ENCODE measurements around the gene MCM8.

DNA sequence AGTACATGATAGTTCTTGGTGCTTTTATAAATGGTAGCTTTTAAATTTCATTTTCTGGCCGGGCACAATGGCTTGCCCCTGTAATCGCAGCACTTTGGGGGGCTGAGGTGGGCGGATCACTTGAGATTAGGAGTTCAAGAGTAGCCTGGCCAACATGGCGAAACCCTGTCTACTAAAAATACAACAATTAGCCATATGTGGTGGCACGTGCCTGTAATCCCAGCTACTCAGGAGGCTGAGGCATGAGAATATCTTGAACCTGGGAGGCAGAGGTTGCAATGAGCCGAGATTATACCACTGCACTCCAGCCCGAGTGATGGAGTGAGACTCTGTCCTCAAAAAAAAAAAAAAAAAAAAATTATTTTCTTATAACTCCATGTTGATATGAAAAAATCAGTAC is 67.4 kb downstream of the MCM8 start:
- no peak for TF ChIP-seq GABPA (IDR thresholded peaks at IDR 0.05 in 1 of 2, conservative IDR thresholded peaks at IDR 0.05 in 1 of 2)
- TF ChIP-seq, protein P1, sequence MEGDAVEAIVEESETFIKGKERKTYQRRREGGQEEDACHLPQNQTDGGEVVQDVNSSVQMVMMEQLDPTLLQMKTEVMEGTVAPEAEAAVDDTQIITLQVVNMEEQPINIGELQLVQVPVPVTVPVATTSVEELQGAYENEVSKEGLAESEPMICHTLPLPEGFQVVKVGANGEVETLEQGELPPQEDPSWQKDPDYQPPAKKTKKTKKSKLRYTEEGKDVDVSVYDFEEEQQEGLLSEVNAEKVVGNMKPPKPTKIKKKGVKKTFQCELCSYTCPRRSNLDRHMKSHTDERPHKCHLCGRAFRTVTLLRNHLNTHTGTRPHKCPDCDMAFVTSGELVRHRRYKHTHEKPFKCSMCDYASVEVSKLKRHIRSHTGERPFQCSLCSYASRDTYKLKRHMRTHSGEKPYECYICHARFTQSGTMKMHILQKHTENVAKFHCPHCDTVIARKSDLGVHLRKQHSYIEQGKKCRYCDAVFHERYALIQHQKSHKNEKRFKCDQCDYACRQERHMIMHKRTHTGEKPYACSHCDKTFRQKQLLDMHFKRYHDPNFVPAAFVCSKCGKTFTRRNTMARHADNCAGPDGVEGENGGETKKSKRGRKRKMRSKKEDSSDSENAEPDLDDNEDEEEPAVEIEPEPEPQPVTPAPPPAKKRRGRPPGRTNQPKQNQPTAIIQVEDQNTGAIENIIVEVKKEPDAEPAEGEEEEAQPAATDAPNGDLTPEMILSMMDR (IDR thresholded peaks at IDR 0.05; ENCODE audit: low read depth, low read length, missing input control): no peak
- TF ChIP-seq, protein P2, sequence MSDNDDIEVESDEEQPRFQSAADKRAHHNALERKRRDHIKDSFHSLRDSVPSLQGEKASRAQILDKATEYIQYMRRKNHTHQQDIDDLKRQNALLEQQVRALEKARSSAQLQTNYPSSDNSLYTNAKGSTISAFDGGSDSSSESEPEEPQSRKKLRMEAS (IDR thresholded peaks at IDR 0.05): no peak
- no peak for TF ChIP-seq JUND (IDR thresholded peaks at IDR 0.05)
- no peak for TF ChIP-seq TAF1 (conservative IDR thresholded peaks at IDR 0.05)
- TF ChIP-seq, protein P3, sequence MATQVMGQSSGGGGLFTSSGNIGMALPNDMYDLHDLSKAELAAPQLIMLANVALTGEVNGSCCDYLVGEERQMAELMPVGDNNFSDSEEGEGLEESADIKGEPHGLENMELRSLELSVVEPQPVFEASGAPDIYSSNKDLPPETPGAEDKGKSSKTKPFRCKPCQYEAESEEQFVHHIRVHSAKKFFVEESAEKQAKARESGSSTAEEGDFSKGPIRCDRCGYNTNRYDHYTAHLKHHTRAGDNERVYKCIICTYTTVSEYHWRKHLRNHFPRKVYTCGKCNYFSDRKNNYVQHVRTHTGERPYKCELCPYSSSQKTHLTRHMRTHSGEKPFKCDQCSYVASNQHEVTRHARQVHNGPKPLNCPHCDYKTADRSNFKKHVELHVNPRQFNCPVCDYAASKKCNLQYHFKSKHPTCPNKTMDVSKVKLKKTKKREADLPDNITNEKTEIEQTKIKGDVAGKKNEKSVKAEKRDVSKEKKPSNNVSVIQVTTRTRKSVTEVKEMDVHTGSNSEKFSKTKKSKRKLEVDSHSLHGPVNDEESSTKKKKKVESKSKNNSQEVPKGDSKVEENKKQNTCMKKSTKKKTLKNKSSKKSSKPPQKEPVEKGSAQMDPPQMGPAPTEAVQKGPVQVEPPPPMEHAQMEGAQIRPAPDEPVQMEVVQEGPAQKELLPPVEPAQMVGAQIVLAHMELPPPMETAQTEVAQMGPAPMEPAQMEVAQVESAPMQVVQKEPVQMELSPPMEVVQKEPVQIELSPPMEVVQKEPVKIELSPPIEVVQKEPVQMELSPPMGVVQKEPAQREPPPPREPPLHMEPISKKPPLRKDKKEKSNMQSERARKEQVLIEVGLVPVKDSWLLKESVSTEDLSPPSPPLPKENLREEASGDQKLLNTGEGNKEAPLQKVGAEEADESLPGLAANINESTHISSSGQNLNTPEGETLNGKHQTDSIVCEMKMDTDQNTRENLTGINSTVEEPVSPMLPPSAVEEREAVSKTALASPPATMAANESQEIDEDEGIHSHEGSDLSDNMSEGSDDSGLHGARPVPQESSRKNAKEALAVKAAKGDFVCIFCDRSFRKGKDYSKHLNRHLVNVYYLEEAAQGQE (IDR thresholded peaks at IDR 0.05): no peak
- TF ChIP-seq YY1 (IDR thresholded peaks at IDR 0.05): no peak
- TF ChIP-seq, protein P4, sequence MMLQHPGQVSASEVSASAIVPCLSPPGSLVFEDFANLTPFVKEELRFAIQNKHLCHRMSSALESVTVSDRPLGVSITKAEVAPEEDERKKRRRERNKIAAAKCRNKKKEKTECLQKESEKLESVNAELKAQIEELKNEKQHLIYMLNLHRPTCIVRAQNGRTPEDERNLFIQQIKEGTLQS (IDR thresholded peaks at IDR 0.05): no peak
- no peak for TF ChIP-seq FOXA2 (IDR thresholded peaks at IDR 0.05)
- TF ChIP-seq RAD21 (IDR thresholded peaks at IDR 0.05): no peak
- TF ChIP-seq SP1 (IDR thresholded peaks at IDR 0.05): no peak

Data from liver (tissue), 3 donors.